GM19025 (cell line): ENCODE results near the gene NUP188.

Source experiments
- ATAC-seq: cut with Tn5 transposase; IDR thresholded peaks from one replicate; pipeline ENCODE4 v1.9.1; 2021; ENCODE audit warnings: mild to moderate bottlenecking, low read depth, moderate library complexity; ENCODE audit not compliant: unreplicated experiment

NUP188 gene, protein sequence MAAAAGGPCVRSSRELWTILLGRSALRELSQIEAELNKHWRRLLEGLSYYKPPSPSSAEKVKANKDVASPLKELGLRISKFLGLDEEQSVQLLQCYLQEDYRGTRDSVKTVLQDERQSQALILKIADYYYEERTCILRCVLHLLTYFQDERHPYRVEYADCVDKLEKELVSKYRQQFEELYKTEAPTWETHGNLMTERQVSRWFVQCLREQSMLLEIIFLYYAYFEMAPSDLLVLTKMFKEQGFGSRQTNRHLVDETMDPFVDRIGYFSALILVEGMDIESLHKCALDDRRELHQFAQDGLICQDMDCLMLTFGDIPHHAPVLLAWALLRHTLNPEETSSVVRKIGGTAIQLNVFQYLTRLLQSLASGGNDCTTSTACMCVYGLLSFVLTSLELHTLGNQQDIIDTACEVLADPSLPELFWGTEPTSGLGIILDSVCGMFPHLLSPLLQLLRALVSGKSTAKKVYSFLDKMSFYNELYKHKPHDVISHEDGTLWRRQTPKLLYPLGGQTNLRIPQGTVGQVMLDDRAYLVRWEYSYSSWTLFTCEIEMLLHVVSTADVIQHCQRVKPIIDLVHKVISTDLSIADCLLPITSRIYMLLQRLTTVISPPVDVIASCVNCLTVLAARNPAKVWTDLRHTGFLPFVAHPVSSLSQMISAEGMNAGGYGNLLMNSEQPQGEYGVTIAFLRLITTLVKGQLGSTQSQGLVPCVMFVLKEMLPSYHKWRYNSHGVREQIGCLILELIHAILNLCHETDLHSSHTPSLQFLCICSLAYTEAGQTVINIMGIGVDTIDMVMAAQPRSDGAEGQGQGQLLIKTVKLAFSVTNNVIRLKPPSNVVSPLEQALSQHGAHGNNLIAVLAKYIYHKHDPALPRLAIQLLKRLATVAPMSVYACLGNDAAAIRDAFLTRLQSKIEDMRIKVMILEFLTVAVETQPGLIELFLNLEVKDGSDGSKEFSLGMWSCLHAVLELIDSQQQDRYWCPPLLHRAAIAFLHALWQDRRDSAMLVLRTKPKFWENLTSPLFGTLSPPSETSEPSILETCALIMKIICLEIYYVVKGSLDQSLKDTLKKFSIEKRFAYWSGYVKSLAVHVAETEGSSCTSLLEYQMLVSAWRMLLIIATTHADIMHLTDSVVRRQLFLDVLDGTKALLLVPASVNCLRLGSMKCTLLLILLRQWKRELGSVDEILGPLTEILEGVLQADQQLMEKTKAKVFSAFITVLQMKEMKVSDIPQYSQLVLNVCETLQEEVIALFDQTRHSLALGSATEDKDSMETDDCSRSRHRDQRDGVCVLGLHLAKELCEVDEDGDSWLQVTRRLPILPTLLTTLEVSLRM (N-terminal part only)

DNA sequence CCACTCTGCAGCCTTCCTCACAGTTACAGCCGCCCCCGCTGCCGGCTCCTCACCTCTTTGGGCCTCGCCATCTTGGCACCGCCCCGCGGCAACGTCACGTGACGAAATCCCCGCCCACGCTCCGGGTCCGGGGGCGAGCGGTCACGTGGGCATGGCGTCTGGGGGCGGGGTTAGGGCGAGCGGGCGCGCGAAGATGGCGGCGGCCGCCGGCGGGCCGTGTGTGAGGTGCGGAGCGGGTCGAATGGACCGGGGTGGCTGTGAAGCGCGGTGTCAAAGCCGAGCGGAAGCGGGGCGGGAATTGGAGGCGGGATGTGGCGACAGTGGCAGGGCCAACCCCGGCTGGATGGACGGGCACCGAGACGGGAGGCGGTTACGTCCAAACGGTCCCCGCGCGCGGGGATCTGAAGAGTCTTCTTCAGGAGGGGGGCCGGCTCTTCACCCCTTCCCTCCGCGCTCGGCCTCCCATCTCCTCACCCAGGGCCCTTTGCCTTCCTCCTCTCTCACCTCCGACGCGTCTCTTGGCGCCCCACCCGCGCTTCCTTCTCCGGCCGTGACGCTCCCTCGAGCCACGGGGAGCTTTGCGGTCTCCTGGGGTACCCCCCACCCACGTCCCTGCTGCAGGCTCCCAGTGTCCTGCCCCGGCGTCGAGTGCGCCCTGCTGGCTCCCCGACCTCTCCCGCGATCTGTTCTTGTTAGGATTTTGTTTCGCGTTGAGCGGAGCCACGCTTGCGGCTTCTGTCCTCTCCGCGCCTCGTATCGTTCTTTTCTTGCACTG, at the start of gene NUP188, which contains the start of gene DOLK:
Gene NUP188 (plus strand): TSS at position 173 of the 775 bp plus-strand sequence. CDS start 21 bp downstream, at position 194.
Gene DOLK (minus strand): TSS at position 77 of the 775 bp plus-strand sequence. CDS start 300 bp downstream, outside the sequence.
- peak; percentile 68 for ATAC-seq

DNA sequence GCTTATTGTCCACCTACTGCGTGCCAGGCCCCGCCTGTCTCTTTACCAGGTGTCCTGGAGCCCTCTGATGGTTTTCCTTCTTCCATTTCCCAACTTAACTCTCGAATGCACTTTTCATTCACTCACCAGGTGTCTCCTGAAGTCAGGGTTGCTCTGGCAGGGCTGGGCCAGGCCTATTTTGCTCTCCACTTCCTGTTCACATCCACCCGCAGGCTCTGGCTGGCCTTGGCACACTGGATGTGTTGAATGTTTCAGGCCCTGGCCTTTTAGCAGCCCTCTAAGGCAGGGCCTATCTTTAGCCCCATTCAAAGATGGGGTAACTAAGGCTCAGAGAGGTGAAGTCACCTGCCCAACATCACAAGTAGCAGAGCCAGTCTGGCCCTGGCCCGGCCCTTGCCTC, 49.1 kb upstream of the NUP188 start:
- no peak for ATAC-seq

DNA sequence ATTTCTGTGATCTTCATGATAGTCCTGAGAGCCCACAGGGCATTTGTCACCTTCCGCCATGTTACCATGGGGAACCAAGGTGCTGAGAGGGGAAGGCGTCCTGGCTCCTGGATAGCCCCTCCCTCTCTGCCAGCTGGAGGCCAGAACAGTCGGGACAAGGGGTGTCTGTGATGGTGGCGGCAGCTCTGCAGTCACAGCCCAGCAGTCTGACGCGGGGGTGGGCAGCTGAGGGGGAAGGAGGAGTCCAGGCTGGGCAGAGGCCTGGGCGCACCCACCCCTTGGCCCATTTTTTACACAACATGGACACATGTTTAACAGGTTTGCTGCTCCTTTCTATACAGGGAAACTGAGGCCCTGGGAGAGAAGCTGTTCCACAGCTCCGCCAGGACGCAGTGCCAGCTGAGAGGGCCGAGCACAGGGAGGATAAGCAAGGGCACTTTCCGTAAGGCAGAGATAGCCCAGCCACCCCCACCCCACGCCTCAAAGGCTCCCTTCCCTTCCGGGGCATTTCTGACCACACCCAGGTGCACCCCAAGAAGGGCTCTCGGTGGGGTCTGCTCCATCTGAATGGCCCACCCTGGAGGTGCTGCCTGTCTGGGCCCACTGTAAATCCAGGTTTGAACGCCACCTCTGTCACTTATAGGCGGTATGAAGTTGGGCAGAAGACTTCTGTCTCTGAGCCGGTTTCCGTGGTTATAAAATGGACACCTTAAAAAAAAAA, 48.5 kb upstream of the NUP188 start:
- no peak for ATAC-seq

DNA sequence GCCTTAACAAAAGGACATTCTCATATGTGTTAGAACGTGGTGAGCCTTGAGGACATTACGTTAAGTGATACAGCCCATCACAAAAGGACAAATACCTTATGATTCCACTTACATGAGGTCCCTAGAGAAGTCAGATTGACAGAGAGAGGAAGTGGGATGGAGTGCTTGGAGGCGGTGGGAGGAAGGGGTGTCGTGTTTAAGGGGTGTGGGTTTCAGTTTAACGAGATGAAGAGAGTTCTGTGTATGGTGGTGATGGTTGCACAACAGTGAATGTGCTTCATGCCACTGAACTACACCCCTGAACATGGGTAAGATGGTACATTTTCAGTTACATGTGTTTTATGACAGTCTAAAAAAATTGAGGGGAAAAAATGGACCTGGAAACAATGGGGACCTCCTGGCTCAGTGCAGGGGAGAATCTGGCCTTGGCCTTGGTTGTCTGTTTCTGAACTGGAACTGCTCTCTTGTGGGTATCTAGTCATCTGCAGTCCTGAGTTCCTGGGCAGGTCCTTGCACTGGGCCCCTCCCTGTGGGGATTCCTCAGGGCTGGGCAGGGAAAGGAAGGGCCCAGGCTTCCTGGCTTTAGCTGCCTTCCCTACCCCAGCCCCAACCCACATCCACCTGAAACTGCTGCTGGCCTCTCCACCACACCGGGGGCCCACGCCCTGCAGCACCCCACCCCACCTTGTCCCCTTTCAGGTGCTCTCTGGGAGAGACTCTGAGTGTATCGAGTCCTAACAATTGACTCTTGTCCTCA, 47.8 kb upstream of the NUP188 start:
- ATAC-seq: no peak

DNA sequence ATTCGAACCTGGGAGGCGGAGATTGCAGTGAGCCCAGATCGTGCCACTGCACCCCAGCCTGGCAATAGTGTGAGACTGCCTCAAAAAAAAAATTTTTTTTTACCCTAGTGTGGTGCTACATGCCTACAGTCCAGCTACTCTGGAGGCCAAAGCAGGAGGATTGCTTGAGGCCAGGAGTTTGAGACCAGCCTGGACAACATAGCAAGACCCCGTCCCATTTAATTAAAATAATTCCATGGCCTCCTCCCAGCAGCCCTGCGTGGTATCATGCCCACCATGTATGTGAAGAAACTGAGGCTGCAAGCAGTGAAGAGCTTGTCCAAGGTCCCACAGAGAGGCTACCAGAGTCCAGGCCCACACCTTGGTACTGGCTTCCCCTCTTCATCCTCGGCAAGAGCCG, 46.1 kb upstream of the NUP188 start:
- ATAC-seq: no peak

DNA sequence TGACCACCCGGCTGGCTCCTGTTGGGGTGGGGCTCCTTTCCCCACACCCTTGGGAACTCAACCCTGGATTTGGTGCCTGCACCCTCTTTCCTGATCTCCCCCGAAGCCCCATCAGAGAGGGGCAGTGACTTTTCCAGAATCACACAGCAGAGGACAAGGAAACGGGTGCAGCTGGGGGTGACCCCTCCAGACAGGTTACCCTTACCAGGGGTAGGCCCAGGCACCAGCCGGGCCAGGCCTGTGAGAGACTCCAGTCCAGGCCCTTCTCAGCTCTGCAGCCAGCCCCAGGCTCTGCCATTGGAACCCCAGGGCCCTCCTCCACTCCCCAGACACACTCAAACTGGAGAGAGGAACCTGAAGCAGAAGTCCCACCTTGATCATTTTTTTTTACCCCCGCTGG, 45.7 kb upstream of the NUP188 start:
- no peak for ATAC-seq

DNA sequence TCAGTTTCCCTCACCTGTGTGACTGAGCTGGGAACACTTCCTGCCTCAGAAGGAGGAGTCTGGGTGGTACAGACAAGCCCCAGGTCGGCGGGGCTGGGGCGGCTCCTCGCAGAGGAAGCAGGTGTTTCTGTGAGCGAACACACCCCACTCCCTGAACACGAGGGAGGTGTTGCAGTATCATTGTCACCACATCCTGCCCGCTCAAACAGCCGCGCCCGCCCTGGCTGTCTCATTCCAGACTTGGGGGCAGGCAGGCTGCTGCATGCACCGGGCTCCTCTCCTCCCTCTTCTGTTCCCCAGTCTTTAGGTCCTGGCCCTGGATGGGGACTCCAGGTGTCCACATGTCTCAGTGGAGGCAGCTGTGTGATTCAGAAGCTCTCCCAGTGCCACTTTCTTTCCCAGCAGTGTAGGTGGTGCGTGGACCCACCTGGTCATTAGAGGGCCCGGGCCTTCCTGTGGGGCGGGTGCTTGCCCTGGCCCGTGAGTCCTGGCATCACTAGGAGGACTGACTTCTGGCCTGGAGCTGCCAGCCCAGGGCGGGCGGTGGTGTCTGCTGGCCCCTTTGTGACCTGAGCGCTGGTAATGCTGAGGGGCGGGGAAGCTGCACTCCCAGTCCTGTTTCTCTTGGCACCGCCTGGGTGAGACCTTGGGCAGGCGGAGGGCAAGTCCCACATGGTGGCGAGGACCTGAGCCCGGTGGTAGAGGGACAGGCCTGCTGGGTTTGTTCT, 45.0 kb upstream of the NUP188 start:
- peak; percentile 90 for ATAC-seq

DNA sequence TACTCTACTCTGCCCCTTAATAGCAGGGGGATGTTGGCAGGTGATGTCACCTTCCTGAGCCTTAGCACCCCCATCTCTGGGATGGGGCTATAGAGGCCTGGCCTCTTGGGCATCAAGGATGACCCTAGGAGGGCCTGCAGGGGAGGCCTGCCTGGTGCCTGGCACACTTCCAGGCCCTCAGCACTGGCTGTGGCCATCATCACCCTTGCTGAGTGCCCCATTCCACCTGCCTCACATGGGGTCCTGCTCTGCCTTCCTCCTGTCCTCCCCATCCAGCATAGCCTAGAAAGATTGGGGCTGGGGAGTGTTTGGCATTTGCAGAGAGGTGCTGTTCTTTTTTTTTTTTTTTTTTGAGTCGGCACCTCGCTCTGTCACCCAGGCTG, 44.4 kb upstream of the NUP188 start:
- ATAC-seq: no peak

DNA sequence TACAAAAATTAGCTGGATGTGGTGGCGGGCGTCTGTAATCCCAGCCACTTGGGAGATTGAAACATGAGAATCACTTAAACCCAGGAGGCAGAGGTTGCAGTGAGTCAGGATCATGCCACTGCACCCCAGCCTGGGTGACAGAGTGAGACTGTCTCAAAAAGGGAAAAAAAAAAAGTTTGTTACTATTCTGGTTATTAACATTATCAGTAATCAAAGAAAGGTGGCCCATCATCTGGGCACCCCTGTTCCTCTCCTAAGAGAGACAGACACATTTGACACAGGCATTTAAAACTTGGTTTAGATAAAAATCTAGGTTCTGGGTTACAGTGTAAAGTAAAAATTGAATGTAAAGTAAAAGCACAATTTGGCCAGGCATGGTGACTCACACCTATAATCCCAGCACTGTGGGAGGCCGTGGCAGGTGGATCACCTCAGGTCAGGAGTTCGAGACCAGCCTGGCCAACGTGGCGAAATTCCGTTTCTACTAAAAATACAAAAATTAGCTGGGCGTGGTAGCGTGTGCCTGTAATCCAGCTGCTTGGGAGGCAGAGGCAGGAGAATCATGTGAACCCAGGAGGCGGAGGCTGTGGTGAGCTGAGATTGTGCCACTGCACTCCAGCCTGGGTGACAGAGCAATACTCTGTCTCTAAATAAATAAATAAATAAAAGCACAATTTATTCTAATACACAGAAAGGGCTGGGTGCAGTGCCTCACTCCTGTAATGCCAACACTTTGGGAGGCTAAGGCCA, 43.5 kb upstream of the NUP188 start:
- ATAC-seq: no peak

DNA sequence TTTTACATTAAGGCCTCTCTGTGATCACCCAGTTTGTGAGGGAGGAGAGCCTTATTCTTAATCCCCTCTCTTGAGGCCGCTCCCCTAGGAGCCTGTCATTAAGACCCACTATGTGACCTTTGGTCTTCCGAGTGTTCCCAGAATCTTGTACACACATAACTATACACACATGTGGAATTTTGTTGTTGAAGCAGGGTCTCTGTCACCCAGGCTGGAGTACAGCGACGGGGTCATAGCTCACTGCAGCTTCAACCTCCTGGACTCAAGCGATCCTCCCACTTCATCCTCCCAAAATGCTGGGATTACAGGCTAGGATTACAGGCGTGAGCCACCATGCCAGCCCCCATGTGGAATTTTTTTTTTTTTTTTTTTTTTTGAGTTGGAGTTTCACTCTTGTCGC, 41.5 kb upstream of the NUP188 start:
- ATAC-seq: no peak

DNA sequence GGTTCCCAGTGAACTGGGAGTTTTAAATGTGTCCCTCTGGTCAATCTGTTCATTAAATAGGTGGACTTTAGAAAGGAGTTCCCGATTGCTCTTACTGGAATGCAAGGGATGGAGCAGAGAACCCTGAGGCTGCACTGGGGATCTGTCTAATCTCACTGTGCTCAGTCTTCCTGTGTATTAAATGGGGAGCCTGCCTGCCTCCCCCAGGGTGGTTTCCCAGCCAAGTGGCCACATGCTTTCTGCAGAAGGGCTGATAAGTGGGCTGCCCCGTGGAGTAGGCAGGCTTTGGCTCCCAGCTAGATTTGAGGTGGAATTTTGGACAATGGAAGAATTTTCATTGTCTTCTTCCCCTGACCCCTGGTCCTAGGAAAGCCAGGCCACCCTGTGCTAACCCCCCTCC, 40.8 kb upstream of the NUP188 start:
- ATAC-seq: no peak

DNA sequence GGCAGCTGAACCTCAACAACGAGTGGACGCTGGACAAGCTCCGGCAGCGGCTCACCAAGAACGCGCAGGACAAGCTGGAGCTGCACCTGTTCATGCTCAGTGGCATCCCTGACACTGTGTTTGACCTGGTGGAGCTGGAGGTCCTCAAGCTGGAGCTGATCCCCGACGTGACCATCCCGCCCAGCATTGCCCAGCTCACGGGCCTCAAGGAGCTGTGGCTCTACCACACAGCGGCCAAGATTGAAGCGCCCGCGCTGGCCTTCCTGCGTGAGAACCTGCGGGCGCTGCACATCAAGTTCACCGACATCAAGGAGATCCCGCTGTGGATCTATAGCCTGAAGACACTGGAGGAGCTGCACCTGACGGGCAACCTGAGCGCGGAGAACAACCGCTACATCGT, 39.1 kb upstream of the NUP188 start:
- no peak for ATAC-seq

DNA sequence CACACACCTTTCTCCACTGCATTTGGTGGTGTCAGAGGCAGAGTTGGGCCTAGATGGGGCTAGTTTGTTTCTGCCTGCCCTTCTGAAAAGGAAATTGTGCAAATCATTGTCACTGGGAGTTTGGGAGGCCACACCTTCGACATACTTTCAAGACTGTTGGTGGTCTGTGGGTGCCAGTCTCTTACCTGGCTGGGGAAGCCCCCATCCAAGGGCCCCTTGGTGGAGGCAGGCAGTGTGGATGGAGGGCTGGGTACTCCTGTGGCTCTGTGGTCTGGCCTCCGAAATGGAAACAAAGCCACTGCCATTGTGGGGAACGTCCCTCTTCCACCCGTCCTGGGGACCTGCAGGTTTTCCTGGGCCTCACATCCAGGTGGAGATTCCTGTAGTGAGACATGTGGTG, 37.6 kb upstream of the NUP188 start:
- no peak for ATAC-seq

DNA sequence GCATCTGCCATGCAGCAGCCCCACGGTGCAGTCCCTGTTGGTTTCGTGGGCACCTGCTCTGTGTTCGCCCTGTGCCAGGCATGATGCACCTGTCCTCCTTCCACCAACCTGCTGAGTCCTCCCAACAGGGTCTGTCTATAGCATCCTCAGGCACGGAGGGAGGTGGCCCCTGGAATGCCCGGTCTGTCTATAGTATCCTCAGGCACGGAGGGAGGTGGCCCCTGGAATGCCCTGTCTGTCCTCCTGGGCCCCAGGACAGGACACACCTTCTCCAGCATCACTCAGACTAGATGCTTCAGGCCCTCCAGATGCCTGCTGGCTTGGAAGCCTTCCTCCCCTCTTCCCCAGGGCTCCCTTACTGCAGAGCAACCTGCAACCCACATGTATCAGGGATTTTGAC, 36.6 kb upstream of the NUP188 start:
- ATAC-seq: no peak

DNA sequence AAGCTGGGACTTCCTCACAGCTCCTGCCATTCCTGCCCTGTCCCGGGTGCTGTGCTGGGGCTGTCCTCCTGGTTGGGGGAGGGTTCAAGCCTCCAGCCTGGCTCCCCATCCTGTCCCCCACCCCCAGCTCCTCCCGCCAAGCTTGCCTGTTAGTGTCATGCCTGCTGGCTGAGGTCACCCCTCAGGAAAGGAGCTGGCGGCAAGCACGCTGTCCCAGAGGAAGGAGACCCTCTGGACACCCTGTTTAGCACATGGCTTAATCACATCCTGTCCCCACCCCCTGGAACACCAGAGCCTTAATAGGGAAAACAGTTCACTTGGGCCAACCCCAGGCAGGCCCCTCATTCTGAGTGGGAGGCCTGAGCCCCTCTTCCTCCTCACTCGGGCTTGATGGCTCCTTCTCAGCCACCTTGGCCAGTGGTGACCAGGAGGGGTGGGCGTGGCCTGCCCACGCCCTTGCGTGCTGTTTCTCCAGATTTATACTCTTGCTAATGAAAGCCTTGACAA, 35.9 kb upstream of the NUP188 start:
- ATAC-seq: no peak

DNA sequence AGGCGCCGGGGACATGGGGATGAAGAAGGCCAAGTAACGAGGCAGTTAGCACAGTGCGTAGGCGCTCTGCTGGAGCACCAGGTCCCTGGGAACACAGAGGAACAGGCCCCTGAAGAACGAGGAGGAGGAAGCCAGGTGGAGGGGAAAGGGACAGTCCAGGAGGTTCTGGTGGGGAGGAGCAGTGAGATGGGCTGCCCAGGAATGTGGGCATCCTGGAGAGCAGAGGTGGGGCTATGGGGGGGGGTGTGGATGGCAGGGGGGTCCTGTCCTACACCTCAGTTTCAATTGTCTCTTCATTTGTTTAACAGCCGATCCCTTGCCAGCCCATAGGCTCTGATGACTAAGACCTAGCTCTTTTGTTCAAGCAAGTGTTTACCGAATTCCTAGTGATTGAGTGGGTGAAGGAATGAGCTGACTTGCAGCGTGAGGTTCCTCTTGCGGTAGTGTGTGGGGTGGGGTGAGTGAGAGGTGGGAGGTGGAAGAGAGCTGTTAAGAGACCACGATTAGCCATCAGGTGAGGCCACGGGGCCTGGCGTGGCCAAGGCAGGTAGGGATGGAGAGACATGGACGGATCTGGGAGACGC, 35.1 kb upstream of the NUP188 start:
- no peak for ATAC-seq
